OCI-LY7 (cell line): ENCODE results near the gene GALK1. TPM values are rescaled to one million over a fixed set of nuclear protein-coding genes. Genes with fewer than 3 reads are reported as not detected.

Source experiments
- BruUV-seq: library from RNA; stranded (reverse); fragments of 400-500 nt; replicated peaks from 2 replicates; lab custom pipeline; 2021; lab: Mats Ljungman, UMichigan
- CTCF ChIA-PET: fragments of 300-600 bp; sonication (Branson Sonifier 250); formaldehyde crosslinking; loops from one replicate; lab custom pipeline; 2022; ENCODE audit warnings: antibody characterized with exemption; ENCODE audit not compliant: unreplicated experiment; lab: Charles Lee
- POLR2A ChIA-PET: fragments of 300-600 bp; sonication (Branson Sonifier 250); formaldehyde crosslinking; loops from one replicate; lab custom pipeline; 2022; ENCODE audit warnings: antibody characterized with exemption; lab: Charles Lee
- DNase-seq: peaks from one replicate; pipeline ENCODE4 v3.0.0-alpha.2; 2015; ENCODE audit warnings: low spot score
- H2AFZ ChIP-seq: fragments of 200-600 bp; sonication (generic), shearing (Covaris generic); 2 replicates; pipeline ENCODE4 v1.6.1; 2014; ENCODE audit warnings: mild to moderate bottlenecking, antibody characterized with exemption, low read length, moderate library complexity
- H3K27ac ChIP-seq: fragments of 200-600 bp; sonication (generic); 2 replicates; pipeline ENCODE4 v1.5.1; 2014; ENCODE audit warnings: mixed run types, low read depth, mild to moderate bottlenecking, moderate library complexity, low read length, inconsistent platforms; ENCODE audit not compliant: poor library complexity, severe bottlenecking
- H3K36me3 ChIP-seq: fragments of 200-600 bp; sonication (generic); 2 replicates; pipeline ENCODE4 v1.6.1; 2014; ENCODE audit warnings: mild to moderate bottlenecking, antibody characterized with exemption, low read length, moderate library complexity, mixed read lengths; ENCODE audit not compliant: insufficient read depth
- H3K4me1 ChIP-seq: fragments of 200-600 bp; sonication (generic); 2 replicates; pipeline ENCODE4 v1.5.1; 2014; ENCODE audit warnings: mild to moderate bottlenecking, low read length; ENCODE audit not compliant: insufficient read depth, poor library complexity, severe bottlenecking
- H3K4me2 ChIP-seq: fragments of 200-600 bp; sonication (generic); 2 replicates; pipeline ENCODE4 v1.6.1; 2014; ENCODE audit warnings: mild to moderate bottlenecking, low read length
- H3K4me3 ChIP-seq: fragments of 200-600 bp; sonication (generic); 2 replicates; pipeline ENCODE4 v1.5.1; 2014; ENCODE audit warnings: mild to moderate bottlenecking, low read depth, low read length; ENCODE audit not compliant: poor library complexity, severe bottlenecking
- H3K79me2 ChIP-seq: fragments of 200-600 bp; sonication (generic); 2 replicates; pipeline ENCODE4 v1.6.1; 2016; ENCODE audit warnings: low read depth, mild to moderate bottlenecking, low read length, moderate library complexity, mixed read lengths; ENCODE audit not compliant: insufficient read depth
- H3K9me2 ChIP-seq: fragments of 200-600 bp; sonication (generic); 2 replicates; pipeline ENCODE4 v1.6.1; 2016; ENCODE audit warnings: mild to moderate bottlenecking, low read length, mixed read lengths; ENCODE audit not compliant: insufficient read depth
- H3K9me3 ChIP-seq: fragments of 200-600 bp; sonication (generic); 2 replicates; pipeline ENCODE4 v1.6.1; 2014; ENCODE audit warnings: mild to moderate bottlenecking, mixed run types, low read length, mixed read lengths
- H4K20me1 ChIP-seq: fragments of 200-600 bp; sonication (generic); 2 replicates; pipeline ENCODE4 v1.6.1; 2014; ENCODE audit warnings: mild to moderate bottlenecking, antibody characterized with exemption, low read length, moderate library complexity, mixed read lengths; ENCODE audit not compliant: insufficient read depth
- CTCF ChIP-seq: fragments of 200-600 bp; sonication (generic); conservative IDR thresholded peaks from 2 replicates; pipeline ENCODE4 v1.5.1; 2014; ENCODE audit warnings: mild to moderate bottlenecking, antibody characterized with exemption, low read length, moderate library complexity, mixed read lengths
- EZH2phosphoT487 ChIP-seq: fragments of 200-600 bp; sonication (generic); IDR thresholded peaks from 2 replicates; pipeline ENCODE4 v1.6.1; 2018; ENCODE audit warnings: low read depth, borderline replicate concordance, mild to moderate bottlenecking, mixed run types, antibody characterized with exemption, low read length, moderate library complexity, mixed read lengths
- intact Hi-C: fragments of 100-400 bp; cut with micrococcal nuclease; formaldehyde crosslinking; loops from one replicate; pipeline ENCODE4 v1.10.0; 2022; ENCODE audit not compliant: unreplicated experiment
- total RNA-seq, 2 experiments: library from RNA; depleted of rRNA in 1 of 2; stranded (reverse); fragments of >200 nt in 1 of 2; shearing (Covaris generic) in 1 of 2; gene quantifications; 2 replicates each; pipeline ENCODE4 v1.2.3, GENCODE V29; 2014 to 2022

GALK1 gene
- total RNA-seq, 2 experiments from 2014 or later = 74.8 to 99.4 TPM

- ChIA-PET POLR2A (interaction anchor here (0.5 to 1.7 kb wide), 26 partner anchors 8 to 583 kb away, joined by 3 to 13 read pairs (median 4); partner anchors contain the start of genes RECQL5, SAP30BP and SMIM5), CTCF (interaction anchor here (0.6 to 2.1 kb wide), 10 partner anchors 8 to 136 kb away, joined by 3 to 19 read pairs (median 4); partner anchors contain the start of genes ITGB4 and SMIM5)
- H3K27ac ChIP-seq = peak overlapping the region; percentile 15
- TF ChIP-seq EZH2phosphoT487 = no peak
- TF ChIP-seq CTCF = no peak
- H4K20me1 ChIP-seq = no peaks in the 10 kb centered on the region
- no peaks in the 10 kb centered on the region for H3K9me2 ChIP-seq
- H3K9me3 ChIP-seq = no peaks in the 10 kb centered on the region
- no peak for DNase-seq
- intact Hi-C loops = no loop called here
- peak overlapping the region; percentile 17 for H3K4me2 ChIP-seq
- H3K4me1 ChIP-seq = peaks cover 23% of the 10 kb centered on the region
- H3K36me3 ChIP-seq = no peaks in the 10 kb centered on the region
- H3K4me3 ChIP-seq = peak overlapping the region; percentile 20
- H3K79me2 ChIP-seq = no peaks in the 10 kb centered on the region
- no TSS peak for BruUV-seq
- H2AFZ ChIP-seq = peak overlapping the region; percentile 50; the same call in 1 of the 2 replicates
These were observed 27.6 kb downstream of the GALK1 start for GRCh38 chr17:75737133-75737962.

- H3K4me1 ChIP-seq = peaks cover 23% of the 10 kb centered on the region
- TF ChIP-seq EZH2phosphoT487 = no peak
- no peak for TF ChIP-seq CTCF
- H3K4me3 ChIP-seq = no peak overlapping the region
- H4K20me1 ChIP-seq = no peaks in the 10 kb centered on the region
- no peak for DNase-seq
- intact Hi-C loops = no loop called here
- POLR2A ChIA-PET = interaction anchor here (0.6 kb wide), 1 partner anchor 582 kb away, joined by 4 read pairs; no protein-coding TSS in a partner anchor
- H3K36me3 ChIP-seq = no peaks in the 10 kb centered on the region
- no peaks in the 10 kb centered on the region for H3K79me2 ChIP-seq
- no peaks in the 10 kb centered on the region for H3K9me3 ChIP-seq
- CTCF ChIA-PET = no interaction called here
- H2AFZ ChIP-seq = no peak overlapping the region
- no TSS peak for BruUV-seq
- no peak overlapping the region for H3K27ac ChIP-seq
- no peak overlapping the region for H3K4me2 ChIP-seq
- H3K9me2 ChIP-seq = no peaks in the 10 kb centered on the region
These were observed 28.7 kb downstream of the GALK1 start for GRCh38 chr17:75736173-75736835.
